Omental fat pad (tissue), 4 donors: ENCODE data around the gene POLR2M. TPM values are rescaled to one million over a fixed set of nuclear protein-coding genes. Genes with fewer than 3 reads are reported as not detected.

Source experiments
- ATAC-seq: fragments of 150-250 bp; one replicate; pipeline ENCODE4 v1.9.1; 2016; ENCODE audit warnings: mild to moderate bottlenecking, moderate library complexity; ENCODE audit not compliant: low FRiP score
- DNase-seq: peaks from one replicate; pipeline ENCODE4 v3.0.0-alpha.2; 2019; ENCODE audit warnings: low spot score
- total RNA-seq, 4 donors: library from RNA; depleted of rRNA; stranded (reverse); fragments of >200 nt; gene quantifications; one replicate each; pipeline ENCODE4 v1.1.0, GENCODE V29; 2016
- TF ChIP-seq, protein P1 (sequence below), 3 donors: fragments of 450-650 bp; IDR thresholded peaks; one replicate each; pipeline ENCODE4 v1.5.1; 2016 to 2017; ENCODE audit warnings: antibody characterized with exemption in 3 of 3, mild to moderate bottlenecking in 3 of 3, moderate library complexity in 2 of 3

The POLR2M gene
- total RNA-seq, 4 donors from 2014 or later = 60.4 to 186 (median 90.5) TPM

DNA sequence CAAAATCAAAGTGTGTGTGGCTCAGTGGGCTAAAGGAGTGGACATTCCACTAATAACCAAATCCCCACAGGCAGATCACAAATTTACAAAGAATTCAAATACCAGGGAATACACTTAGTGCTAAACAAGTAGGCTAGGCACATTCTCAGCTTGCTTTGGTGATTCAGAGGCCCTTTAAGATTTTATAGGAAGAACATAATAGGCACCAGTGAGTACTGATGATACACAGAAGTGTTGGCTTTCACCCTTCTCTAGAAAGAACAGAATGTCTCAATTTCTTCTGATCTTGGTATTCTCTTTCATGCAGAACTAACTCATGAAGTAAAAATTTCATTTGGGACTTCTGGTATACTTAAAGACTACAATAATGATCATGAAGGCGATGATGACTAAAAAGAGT, 55.0 kb downstream of the POLR2M start:
- ATAC-seq (no peak), DNase-seq (no peak)
- TF ChIP-seq, protein P1, sequence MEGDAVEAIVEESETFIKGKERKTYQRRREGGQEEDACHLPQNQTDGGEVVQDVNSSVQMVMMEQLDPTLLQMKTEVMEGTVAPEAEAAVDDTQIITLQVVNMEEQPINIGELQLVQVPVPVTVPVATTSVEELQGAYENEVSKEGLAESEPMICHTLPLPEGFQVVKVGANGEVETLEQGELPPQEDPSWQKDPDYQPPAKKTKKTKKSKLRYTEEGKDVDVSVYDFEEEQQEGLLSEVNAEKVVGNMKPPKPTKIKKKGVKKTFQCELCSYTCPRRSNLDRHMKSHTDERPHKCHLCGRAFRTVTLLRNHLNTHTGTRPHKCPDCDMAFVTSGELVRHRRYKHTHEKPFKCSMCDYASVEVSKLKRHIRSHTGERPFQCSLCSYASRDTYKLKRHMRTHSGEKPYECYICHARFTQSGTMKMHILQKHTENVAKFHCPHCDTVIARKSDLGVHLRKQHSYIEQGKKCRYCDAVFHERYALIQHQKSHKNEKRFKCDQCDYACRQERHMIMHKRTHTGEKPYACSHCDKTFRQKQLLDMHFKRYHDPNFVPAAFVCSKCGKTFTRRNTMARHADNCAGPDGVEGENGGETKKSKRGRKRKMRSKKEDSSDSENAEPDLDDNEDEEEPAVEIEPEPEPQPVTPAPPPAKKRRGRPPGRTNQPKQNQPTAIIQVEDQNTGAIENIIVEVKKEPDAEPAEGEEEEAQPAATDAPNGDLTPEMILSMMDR (IDR thresholded peaks at IDR 0.05) = no peak

DNA sequence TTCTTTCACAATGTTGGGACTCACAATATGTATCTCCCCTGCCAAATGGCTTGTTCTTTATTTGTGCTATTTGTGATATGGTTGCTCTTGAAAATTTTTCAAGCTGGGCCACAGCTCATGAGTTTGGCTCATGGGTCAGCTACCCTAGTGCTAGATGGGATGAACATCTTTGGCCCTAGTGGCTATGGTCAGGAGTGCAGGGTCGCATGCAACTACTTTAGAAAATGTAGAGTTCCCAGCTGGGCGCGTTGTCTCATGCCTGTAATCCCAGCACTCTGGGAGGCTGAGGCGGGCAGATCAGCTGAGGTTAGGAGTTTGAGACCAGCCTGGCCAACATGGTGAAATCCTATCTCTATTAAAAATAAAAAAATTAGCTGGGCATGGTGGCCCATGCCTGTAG, 55.8 kb downstream of the POLR2M start:
- ATAC-seq (no peak), DNase-seq (no peak)
- TF ChIP-seq, protein P1 (IDR thresholded peaks at IDR 0.05) = no peak

DNA sequence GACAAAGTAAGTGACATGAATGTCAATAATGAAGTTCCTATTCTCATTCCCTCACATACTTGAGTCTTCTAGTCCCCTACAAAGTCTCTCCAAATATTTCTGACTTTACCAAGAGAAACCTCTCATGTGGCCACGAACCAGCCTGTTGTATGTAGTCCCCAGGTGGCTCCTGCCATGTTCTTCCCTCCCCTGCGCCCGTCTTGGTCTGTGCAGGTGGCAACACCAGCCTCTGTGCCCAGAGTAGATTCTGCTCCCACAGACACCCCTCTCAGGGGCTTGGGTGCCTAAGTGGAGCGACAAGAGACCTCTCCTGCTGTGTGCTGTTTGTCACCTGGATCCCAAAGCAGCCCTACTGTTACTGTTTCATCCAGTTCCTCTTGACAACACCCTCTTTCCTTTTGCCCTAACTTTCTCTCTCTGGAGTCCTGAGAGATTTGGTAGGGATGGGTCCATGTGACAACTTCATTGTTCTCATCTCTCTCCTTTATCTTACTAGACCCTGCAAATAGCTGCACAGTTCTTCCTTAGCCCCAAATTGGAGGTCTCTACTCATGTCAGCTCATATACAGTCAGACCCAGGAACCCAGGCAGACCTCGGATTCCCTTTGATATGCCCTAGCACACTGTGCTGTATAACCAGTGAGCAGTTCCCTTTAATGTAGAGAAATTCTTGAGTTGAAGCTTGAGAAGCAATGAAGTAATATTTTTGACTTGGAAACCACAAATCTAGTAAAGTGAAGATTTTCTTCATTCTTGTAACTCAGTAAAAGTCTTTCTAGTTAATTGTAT, 56.9 kb downstream of the POLR2M start:
- no peak for DNase-seq

More for the DNA sequence above, 56.9 kb downstream of the POLR2M start:
- ATAC-seq = no peak
- TF ChIP-seq, protein P1 (IDR thresholded peaks at IDR 0.05) = no peak

Other genes starting within 250 kb of the POLR2M start
- gene MYZAP, start 114.8 kb upstream of the POLR2M start, total RNA-seq = 10 to 100 TPM; 13.1 to 84.6 (median 20.2) TPM